T47D (cell line): ENCODE results near the gene TRMT1.

ENCODE experiments used
- DNase-seq, 2 experiments: peaks; one replicate each; pipeline versions ENCODE4 v3.0.0 to v3.0.0-alpha.2; 2011 to 2012; ENCODE audit warnings: low read depth in 1 of 2, low spot score in 1 of 2
- JUND ChIP-seq: IDR thresholded peaks from 2 replicates; pipeline ENCODE4 v1.6.1; 2012; ENCODE audit warnings: low read depth
- in situ Hi-C: cut with HindIII; loops from 2 replicates; pipeline ENCODE4 v1.10.0; 2016; ENCODE audit warnings: low sequenced_read_pairs, low pct_unique_long_range_greater_than_20kb

The TRMT1 gene

GRCh38 chr19:13100031-13100588, 16.4 kb downstream of the TRMT1 start:
- no peak for DNase-seq
- no peak for TF ChIP-seq JUND
- in situ Hi-C loops = no loop called here

GRCh38 chr19:13099073-13099999, 17.2 kb downstream of the TRMT1 start:
- in situ Hi-C loops = no loop called here
- no peak for TF ChIP-seq JUND

GRCh38 chr19:13098277-13099072, 18.1 kb downstream of the TRMT1 start:
- in situ Hi-C loops = no loop called here
- TF ChIP-seq JUND = no peak
- peak; percentile 74 to 77 for DNase-seq

More at GRCh38 chr19:13099073-13099999, 17.2 kb downstream of the TRMT1 start:
- DNase-seq = no peak

GRCh38 chr19:13097463-13098258, 18.9 kb downstream of the TRMT1 start:
- peak; percentile 42 to 75 for DNase-seq
- in situ Hi-C loops = no loop called here

GRCh38 chr19:13097033-13097462, 19.5 kb downstream of the TRMT1 start:
- in situ Hi-C loops = no loop called here
- TF ChIP-seq JUND = no peak
- DNase-seq = no peak

More at GRCh38 chr19:13097463-13098258, 18.9 kb downstream of the TRMT1 start:
- TF ChIP-seq JUND = no peak

GRCh38 chr19:13095934-13096927, 20.3 kb downstream of the TRMT1 start:
- DNase-seq = no peak
- in situ Hi-C loops = no loop called here
- TF ChIP-seq JUND = no peak

GRCh38 chr19:13095393-13095784, 21.2 kb downstream of the TRMT1 start:
- in situ Hi-C loops = no loop called here

GRCh38 chr19:13094771-13095392, 21.7 kb downstream of the TRMT1 start:
- in situ Hi-C loops = no loop called here
- no peak for DNase-seq
- TF ChIP-seq JUND = no peak

More at GRCh38 chr19:13095393-13095784, 21.2 kb downstream of the TRMT1 start:
- no peak for DNase-seq
- no peak for TF ChIP-seq JUND

- in situ Hi-C loops = no loop called here
- TF ChIP-seq JUND = no peak
- no peak for DNase-seq
Measured at GRCh38 chr19:13094106-13094504, 22.4 kb downstream of the TRMT1 start.

GRCh38 chr19:13093407-13094105, 23.0 kb downstream of the TRMT1 start:
- in situ Hi-C loops = no loop called here
- DNase-seq = peak; percentile 77 to 92
- no peak for TF ChIP-seq JUND
